GM21367 (cell line): Measurements from ENCODE around the gene MT1F.

Experiments
- ATAC-seq: cut with Tn5 transposase; IDR thresholded peaks from one replicate; pipeline ENCODE4 v1.9.1; 2021; ENCODE audit not compliant: unreplicated experiment

The MT1F gene

DNA sequence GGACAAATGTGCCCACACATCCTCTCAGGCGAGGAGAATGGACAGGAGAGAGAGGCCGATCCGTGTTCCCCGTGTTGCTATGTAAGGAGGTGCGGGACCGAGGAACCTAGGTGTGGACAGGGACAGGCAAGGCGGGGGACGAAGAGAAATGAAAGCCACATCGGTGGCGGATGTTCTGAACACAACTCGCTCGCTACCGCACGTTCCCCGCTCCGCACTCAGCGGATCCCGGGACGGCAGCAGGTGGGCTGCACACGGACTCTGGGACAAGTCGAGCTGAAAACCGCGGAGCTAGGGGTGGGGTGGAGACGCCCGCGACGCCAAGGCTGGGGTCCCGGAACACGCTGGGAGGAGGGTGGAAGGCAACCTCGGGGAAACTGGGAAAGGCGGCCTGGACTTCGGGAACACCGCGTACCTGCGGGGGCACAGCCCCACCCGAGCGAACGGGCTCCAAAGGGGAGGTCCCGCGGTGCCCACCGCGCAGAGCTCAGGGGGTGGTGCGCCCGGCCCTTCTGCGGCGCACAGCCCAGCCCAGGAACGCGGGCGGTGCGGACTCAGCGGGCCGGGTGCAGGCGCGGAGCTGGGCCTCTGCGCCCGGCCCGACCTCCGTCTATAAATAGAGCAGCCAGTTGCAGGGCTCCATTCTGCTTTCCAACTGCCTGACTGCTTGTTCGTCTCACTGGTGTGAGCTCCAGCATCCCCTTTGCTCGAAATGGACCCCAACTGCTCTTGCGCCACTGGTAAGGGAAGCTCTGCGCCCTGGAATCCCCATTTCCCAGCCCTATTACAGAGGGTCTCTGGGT lies 32.4 kb upstream of the MT1F start, which contains the start of gene MT1E:
MT1E (plus strand) TSS at position 642 of the 803 bp plus-strand sequence; CDS start at position 713, 71 bp downstream.
- ATAC-seq: no peak

DNA sequence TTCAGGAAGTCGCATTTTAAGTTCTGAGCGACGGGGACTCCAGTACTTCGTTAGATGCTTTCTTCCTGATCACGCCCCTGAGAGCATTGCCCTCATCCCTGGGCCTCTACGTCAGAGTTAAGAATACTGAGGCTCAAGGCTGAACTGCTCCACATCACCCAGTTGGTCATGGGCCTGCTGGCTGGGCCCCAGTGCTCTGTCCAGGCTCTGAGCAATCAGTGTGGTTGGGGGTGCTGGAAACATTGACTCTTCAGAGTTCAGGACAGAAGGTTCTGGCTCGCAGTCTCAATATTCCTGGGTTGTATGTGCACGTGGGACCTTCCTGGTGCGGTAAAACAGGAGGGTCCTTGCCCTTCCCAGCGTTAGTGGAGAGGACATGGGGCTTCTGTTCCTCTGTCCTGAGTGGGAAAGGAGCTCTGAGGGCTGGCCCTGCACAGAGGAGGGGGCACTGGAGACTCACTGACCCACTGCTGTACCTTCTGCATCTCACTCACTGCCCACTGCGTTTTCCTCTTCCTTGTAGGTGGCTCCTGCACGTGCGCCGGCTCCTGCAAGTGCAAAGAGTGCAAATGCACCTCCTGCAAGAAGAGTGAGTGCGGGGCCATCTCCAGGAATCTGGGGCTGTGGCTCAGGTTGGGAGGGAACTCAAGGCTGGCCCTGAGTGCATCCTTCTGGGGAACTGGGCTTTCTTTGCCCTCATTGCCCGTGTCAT lies 31.7 kb upstream of the MT1F start:
- no peak for ATAC-seq

DNA sequence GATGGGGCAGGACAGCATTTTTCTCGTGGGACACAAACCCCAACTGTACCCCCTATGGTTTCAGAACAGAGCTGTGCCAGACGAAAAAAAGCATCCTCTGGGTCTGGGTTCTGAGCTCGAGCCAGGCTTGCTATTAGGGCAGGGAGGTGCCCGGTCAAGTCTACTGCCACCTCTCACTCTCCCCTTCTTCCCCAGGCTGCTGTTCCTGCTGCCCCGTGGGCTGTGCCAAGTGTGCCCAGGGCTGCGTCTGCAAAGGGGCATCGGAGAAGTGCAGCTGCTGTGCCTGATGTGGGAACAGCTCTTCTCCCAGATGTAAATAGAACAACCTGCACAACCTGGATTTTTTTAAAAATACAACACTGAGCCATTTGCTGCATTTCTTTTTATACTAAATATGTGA lies 31.1 kb upstream of the MT1F start:
- no peak for ATAC-seq

DNA sequence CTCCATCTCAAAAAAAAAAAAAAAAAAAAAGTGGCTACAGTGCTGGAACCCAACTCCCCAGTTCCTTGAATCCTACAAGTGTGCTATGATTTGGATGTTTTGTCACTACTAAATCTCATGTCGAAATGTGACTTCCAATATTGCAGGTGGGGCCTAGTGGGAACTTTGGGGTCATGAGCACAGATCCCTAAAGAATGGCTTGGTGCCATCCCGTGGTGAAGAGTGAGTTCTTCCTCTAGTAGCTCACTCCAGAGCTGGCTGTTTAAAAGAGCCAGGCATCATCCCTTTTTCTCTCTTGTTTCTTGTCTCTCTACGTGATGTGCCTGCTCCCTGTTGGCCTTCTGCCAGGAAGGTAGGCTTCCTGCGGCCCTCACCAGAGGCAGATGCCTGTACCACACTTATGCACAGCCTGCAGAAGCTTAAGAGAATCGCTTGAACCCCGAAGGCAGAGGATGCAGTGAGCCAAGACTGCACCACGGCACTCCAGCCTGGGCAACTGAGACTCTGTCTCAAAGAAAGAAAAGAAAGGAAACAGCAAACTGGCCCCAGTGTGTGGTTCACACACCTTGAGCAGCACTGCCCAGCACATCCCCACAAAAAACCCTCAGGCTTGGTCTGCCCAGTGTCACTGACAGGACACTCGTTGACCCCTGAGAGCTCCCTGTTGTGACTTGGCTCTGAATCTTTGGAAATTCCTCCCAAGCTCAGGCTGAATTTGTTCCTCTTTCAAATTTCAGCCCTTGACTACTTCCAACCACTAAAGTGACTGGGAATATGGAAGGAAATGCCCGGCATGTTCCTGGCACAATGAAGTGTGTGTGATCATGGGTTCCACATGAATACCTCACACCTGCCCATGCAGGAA lies 29.0 kb upstream of the MT1F start:
- ATAC-seq: no peak

DNA sequence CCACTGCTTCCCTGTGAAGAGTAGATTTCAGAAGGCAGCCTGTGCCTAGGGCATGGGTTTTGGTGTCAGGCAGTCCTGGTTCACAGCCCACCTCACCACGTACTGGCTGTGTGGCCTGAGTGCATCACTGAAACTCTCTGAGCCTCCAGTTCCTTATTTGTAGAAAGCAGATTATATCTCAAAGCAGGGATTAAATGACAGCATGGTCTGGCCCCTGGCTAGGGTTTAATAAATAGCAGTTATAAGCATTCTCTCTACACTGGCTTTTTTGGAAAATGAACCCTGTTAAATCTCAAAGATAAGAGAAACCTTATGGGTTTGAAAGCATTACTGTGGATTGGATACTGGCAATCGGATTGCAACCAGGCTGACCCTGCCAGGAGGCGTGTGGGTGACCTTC lies 28.2 kb upstream of the MT1F start:
- ATAC-seq: no peak

DNA sequence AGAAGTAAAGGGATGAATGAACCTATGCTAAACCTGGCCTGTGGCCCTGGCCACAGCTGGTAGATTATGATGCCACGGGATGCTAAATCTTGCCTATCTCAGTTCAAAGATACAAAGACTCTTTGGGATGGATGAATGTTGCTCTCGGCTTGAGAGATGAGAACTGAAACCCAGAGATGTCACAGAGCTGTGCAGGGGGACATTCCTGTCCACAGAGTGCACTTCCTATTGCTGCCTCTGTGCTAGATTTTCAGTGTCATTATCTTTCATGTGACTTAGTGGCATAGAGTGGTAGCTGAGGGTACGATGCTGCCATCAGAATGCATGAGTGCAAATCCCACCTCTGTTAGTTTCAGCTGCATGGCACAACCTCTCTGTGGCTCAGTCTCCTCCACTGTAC lies 27.6 kb upstream of the MT1F start:
- peak; percentile 84 for ATAC-seq

DNA sequence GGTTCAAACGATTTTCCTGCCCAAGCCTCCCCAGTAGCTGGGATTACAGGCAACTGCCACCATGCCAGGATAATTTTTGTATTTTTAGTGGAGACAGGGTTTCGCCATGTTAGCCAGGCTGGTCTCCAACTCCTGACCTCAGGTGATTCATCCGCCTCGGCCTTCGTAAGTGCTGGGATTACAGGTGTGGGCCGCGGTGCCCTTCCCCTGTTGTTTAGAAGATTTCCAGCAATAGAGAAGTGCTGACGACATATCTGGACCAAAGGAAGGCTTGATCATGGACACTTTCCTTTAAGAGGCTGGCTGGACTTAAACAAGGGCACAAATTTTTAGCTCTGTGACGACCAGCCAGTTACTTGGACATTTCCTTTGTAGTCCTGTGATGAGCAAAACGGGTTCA lies 26.6 kb upstream of the MT1F start:
- ATAC-seq: no peak

DNA sequence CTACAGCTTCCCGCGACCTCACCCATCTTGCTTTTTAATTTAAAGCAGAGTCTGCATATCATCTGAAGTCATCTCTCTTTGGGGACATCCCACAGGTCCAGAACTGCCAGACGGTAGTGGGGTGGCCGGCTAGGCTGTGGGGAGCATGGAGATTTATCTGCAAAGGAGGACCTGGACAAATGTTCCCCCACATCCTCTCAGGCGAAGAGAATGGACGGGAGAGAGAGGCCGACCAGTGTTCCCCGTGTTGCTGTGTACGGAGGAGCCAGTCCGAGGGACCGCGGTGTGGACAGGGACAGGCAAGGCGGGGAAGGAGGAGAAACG lies 26.0 kb upstream of the MT1F start:
- ATAC-seq: no peak

DNA sequence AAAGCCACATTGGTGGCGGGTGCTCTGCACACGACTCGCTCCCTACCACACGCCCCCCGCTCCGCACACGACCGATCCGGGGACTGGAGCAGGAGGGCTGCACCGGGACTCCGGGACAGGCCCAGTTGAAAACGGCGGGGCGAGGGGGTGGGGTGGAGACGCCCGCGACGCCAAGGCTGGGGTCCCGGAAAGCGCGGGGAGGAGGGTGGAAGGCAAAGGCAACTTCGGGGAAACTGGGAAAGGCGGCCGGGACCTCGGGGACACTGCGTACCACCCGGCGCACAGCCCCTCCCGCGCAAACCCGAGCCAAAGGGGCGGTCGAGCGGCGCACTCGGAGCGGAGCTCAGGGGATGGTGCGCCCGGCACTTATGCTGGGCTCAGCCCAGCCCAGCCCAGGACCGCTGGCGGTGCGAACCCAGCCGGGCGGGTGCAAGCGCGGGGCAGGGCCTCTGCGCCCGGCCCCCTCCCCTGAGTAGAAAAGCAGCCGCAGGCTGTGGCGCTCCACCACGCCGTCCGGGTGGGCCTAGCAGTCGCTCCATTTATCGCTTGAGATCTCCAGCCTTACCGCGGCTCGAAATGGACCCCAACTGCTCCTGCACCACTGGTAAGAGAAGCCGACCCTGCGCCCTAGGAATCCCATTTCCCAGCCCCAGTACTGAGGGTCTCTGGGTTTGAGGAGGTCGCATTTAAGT lies 25.5 kb upstream of the MT1F start, which contains the start of gene MT1M:
MT1M (plus strand) TSS at position 504 of the 692 bp plus-strand sequence; CDS start at position 577, 73 bp downstream.
- no peak for ATAC-seq

DNA sequence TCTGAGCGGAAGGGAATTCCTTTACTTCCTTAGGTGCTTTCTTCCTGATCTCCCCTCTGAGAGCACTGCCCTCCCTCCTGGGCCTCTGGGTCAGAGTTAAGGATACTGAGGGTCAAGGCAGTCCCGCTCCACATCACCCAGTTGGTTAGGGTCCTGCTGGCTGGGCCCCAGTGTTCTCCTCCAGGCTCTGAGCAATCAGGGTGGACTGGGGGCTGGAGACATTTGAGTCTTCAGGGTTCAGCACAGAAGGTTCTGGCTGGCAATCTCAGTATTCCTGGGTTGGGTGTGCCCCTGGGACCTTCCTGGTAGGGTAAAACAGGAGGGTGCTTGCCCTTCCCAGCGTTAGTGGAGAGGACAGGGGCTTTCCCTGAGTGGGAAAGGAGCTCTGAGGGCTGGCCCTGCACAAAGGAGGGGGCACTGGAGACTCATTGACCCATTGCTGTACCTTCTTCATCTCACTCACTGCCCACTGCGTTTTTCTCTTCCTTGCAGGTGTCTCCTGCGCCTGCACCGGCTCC lies 24.9 kb upstream of the MT1F start:
- no peak for ATAC-seq

DNA sequence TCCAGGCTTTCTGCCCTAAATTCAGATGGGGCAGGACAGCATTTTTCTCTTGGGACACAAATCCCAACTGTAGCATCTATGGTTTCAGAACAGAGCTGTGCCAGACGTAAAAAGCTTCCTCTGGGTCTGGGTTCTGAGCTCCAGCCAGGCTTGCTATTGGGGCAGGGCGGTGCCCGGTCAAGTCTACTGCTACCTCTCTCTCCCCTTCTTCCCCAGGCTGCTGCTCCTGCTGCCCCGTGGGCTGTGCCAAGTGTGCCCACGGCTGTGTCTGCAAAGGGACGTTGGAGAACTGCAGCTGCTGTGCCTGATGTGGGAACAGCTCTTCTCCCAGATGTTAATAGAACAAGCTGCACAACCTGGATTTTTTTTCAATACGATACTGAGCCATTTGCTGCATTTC lies 24.2 kb upstream of the MT1F start:
- no peak for ATAC-seq

DNA sequence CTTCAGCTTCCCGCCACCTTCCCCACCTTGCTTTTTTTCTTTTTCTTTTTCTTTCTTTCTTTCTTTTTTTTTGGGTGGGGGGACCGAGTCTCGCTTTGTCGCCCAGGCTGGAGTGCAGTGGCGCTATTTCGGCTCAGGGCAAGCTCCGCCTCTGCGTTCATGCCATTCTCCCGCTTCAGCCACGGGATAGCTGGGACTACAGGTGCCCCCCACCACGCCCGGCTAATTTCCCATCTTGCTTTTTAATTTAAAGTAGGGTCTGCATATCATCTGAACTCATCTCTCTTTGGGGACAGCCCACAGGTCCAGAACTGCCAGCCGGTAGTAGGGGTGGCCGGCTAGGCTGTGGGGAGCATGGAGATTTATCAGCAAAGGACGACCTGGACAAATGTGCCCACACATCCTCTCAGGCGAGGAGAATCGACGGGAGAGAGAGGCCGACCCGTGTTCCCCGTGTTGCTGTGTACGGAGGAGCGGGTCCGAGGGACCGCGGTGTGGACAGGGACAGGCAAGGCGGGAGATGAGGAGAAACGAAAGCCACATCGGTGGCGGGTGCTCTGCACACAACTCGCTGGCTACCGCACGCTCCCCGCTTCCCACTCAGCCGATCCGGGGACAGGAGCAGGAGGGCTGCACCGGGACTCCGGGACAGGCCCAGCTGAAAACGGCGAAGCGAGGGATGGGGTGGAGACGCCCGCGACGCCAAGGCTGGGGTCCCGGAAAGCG lies 22.9 kb upstream of the MT1F start:
- ATAC-seq: no peak

DNA sequence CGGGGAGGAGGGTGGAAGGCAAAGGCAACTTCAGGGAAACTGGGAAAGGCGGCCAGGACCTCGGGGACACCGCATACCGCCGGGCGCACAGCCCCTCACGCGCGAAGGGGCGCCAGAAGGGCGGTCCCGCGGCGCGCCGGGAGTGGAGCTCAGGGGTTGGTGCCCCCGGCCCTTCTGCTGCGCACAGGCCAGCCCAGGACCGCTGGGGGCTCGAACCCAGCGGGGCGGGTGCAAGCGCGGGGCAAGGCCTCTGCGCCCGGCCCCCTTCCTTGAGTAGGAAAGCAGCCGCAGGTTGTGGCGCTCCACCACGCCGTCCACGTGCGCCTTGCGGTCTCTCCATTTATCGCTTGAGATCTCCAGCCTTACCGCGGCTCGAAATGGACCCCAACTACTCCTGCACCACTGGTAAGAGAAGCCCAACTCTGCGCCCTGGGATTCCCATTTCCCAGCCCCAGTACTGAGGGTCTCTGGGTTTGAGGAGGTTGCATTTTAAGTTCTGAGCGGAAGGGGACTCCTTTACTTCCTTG lies 22.3 kb upstream of the MT1F start:
- ATAC-seq: no peak

DNA sequence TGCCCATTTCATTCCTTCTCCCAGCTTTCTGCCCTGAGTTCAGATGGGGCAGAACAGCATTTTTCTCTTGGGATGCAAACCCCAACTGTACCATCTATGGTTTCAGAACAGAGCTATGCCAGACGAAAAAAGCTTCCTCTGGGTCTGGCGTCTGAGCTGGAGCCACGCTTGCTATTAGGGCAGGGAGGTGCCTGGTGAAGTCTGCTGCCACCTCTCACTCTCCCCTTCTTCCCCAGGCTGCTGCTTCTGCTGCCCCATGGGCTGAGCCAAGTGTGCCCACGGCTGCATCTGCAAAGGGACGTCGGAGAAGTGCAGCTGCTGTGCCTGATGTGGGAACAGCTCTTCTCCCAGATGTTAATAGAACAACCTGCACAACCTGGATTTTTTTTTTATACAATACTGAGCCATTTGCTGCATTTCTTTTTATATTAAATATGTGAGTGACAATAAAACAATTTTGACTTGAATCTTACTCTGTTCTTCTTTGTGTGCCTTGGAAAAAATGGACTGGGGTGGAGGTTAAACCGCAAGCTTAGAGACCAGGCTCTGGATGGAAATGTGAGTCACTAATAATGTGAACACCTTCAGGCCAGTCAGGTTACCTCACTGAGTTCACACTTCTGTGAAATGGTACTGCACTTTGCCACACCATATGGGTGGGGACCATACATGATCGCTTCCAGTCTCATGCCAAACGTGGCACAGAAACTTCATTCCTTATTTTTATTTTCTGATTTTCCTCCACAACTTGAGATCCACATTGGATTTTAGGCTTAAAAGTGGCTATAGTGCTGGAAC lies 20.9 kb upstream of the MT1F start:
- ATAC-seq: no peak

DNA sequence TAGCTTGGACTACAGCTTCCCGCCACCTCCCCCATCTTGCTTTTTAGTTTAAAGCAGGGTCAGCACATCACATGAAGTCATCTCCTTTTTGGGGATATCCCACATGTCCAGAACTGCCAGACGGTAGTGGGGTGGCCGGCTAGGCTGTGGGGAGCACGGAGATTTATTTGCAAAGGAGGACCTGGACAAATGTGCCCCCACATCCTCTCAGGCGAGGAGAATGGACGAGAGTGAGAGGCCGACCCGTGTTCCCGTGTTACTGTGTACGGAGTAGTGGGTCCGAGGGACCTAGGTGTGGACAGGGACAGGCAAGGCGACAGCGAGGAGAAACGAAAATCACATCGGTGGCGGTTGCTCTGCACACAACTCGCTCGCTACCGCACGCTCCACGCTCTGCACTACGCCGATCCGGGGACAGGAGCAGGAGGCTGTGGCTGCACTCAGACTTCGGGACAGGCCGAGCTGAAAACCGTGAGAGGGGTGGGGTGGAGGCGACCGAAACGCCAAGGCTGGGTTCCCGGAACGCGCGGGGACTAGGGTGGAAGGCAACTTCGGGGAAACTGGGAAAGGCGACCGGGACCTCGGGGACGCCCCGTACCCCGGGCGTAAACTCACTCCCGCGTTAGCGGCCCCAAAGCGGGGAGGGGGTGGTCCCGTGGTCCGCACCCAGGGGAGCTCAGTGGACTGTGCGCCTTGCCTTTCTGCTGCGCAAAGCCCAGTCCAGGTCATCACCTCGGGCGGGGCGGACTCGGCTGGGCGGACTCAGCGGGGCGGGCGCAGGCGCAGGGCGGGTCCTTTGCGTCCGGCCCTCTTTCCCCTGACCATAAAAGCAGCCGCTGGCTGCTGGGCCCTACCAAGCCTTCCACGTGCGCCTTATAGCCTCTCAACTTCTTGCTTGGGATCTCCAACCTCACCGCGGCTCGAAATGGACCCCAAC lies 19.7 kb upstream of the MT1F start, which contains the start of gene MT1A:
MT1A (plus strand) TSS at position 853 of the 937 bp plus-strand sequence; CDS start at position 926, 73 bp downstream.
- ATAC-seq: no peak

DNA sequence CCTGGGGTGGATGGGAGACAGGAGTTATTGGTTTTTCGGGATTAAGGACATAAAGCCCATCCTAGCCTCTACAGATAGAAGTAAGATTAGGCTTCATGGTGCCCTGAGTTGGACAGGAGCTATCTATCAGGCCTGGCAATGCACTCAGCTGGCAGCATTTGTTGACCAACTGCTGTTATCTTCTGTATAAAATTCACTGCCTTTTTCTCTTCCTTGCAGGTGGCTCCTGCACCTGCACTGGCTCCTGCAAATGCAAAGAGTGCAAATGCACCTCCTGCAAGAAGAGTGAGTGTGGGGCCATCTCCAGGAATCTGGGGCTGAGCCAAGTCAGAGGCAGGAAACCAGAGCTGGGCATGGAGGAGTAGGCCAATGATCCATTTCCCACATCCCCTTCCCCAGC lies 18.7 kb upstream of the MT1F start:
- no peak for ATAC-seq

DNA sequence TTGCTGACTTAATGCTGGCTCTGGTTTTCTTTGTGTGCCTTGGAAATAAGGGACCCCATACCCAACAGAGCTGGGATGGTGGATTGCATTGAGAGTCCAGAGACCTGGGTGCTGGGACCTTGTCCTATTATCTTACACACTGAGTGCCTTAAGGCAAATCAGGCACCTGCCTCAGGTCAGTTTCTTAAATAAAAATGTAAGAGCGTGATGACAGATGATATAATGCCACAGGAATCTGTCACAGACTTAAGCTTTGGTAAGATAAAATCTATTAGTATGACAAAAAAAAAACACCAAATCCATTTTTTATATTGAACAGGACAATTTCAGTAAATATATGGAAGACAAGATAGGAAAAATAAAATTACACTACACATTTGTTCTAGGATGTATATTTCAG lies 17.7 kb upstream of the MT1F start:
- no peak for ATAC-seq

DNA sequence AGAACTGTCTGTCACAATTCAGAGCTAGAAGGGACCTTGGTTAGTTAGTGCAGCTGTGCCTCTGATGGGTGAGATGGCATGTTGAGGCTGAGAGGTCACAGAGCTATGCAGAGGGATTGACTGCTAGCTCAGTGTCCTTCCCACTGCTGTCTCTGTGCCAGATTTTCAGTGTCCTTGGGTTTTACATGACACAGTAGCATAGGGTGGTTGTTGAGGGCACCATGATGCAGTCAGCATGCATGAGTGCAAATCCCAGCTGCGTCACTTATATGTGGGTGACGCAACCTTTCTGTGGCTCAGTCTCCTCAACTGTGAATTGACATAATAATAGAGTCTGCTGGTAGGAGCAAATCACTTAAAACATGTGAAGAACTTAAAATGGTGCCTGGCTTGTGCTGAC lies 16.6 kb upstream of the MT1F start:
- no peak for ATAC-seq
